ENCODE data around the gene KIF7.
A peak's percentile ranks its signal among the peaks of the same experiment; 100 is the strongest.

Gene KIF7

DNA sequence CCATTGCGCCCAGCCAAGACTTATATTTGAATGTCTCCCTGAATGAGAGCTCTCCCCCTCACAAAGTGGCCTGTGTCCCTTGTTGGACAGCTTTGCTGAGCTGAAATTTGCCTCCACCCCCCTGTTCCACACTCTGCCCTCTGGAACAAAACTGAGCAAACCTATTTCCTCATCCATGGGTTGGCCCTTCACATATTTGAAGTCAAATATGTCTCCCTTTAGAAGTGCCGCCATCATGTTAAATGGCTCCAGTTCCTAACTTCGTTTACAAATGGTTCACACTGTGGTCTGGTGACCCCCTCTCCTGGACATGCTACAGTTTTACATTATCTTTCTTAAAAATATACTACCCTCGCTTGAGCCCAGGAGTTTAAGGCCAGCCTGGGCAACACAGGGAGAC lies 19.3 kb upstream of the KIF7 start:
- no peak overlapping the region for H3K27ac ChIP-seq (ENCODE audit: low read depth, low read length, poor library complexity, severe bottlenecking)
- H3K4me1 ChIP-seq (ENCODE audit: insufficient read depth, low read length, severe bottlenecking) = no peaks in the 10 kb centered on the region
- TF ChIP-seq CTCF (IDR thresholded peaks at IDR 0.05; ENCODE audit: low read length) (no peak), EZH2 (IDR thresholded peaks at IDR 0.05; ENCODE audit: borderline replicate concordance, low read length) (no peak)
- H3F3A ChIP-seq (ENCODE audit: insufficient read depth, low read length) = no peaks in the 10 kb centered on the region
- H3K4me2 ChIP-seq (ENCODE audit: low read length) = no peak overlapping the region
- no peaks in the 10 kb centered on the region for H4K20me1 ChIP-seq (ENCODE audit: insufficient read depth, low read length)
- no peaks in the 10 kb centered on the region for H3K27me3 ChIP-seq (ENCODE audit: insufficient read depth, low read length)
- no peak overlapping the region for H2AFZ ChIP-seq (ENCODE audit: low read length)
- no peaks in the 10 kb centered on the region for H3K9me2 ChIP-seq (ENCODE audit: low read depth, low read length)
- H3K4me3 ChIP-seq (ENCODE audit: low read depth, low read length, poor library complexity, severe bottlenecking) = no peak overlapping the region
- H3K9me3 ChIP-seq (ENCODE audit: low read length) = no peaks in the 10 kb centered on the region
- no peaks in the 10 kb centered on the region for H3K36me3 ChIP-seq (ENCODE audit: insufficient read depth, low read length)
- H3K9ac ChIP-seq (ENCODE audit: low read length) = no peak overlapping the region
- H3K79me2 ChIP-seq (ENCODE audit: insufficient read depth, low read length) = no peaks in the 10 kb centered on the region

DNA sequence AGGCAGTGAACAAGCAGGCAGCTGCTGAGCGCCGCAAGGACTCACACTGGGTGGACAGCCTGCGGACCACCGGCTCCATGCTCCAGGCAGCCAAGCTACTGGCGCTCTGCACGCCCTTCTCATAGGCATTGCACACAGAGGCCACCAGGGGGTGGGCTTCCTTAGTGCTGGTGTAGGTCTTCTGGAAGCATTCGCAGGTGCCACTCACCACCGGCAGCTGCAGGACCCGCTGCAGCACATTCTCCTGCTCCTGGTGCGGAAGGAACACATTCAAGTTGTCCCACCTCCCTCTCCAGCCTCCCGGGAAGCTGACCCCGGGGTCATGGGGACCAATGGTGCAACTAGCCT lies 17.9 kb upstream of the KIF7 start:
- Histone ChIP-seq H3K36me3 (ENCODE audit: insufficient read depth, low read length) (no peaks in the 10 kb centered on the region), H3K9me2 (ENCODE audit: low read depth, low read length) (no peaks in the 10 kb centered on the region), H3K27me3 (ENCODE audit: insufficient read depth, low read length) (no peaks in the 10 kb centered on the region), H3F3A (ENCODE audit: insufficient read depth, low read length) (no peaks in the 10 kb centered on the region), H2AFZ (ENCODE audit: low read length) (no peak overlapping the region), H3K4me3 (ENCODE audit: low read depth, low read length, poor library complexity, severe bottlenecking) (no peak overlapping the region), H3K27ac (ENCODE audit: low read depth, low read length, poor library complexity, severe bottlenecking) (no peak overlapping the region), H4K20me1 (ENCODE audit: insufficient read depth, low read length) (no peaks in the 10 kb centered on the region), H3K9me3 (ENCODE audit: low read length) (no peaks in the 10 kb centered on the region), H3K79me2 (ENCODE audit: insufficient read depth, low read length) (no peaks in the 10 kb centered on the region), H3K4me2 (ENCODE audit: low read length) (no peak overlapping the region), H3K9ac (ENCODE audit: low read length) (no peak overlapping the region), H3K4me1 (ENCODE audit: insufficient read depth, low read length, severe bottlenecking) (no peaks in the 10 kb centered on the region)
- TF ChIP-seq CTCF (IDR thresholded peaks at IDR 0.05; ENCODE audit: low read length) (peak; percentile 66), EZH2 (IDR thresholded peaks at IDR 0.05; ENCODE audit: borderline replicate concordance, low read length) (no peak)

DNA sequence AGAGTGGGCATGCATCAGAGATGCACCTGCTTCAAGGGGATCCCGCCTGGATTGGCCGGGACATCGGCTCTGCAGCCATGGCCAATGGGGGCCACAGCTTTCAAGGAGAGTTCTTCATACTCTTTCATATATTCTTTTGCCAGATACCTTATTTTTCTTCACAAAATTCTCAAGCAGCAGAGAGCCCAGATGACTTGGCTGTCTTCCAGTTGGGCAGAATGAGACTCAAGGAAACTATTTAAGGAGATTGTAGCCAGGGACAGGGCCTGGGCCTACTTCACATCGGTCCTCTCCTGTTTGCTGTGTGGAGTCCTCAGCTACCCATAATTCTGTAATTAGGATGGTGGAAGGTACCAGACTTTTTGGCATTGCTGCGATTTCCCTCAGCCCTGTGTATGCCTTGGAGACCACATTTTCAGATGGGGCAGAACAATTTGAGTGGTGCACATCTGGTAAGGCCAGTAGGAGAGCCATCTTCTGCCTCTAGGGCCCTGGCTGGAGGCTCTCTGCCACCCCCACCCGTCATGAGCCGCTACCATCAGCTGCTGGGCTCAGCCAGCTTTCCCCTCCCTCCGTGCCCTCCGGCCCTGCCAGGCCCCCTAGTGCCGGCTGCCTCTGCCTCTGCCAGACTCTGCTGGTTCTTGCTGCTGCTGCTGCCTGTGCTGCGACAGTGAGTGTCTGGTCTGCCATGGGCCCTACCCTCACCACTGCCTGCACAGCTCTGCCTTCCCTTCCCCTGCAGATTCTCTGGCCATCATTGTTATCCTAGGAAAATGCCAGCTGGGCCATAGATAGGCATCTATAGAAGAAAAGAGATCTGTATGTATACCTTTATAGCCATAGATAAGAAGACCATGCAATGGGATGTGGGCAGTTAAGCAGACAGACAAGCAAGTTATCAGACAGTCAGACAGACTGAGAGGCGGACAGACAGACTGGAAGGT lies 17.2 kb upstream of the KIF7 start:
- Histone ChIP-seq H2AFZ (ENCODE audit: low read length) (no peak overlapping the region), H3K79me2 (ENCODE audit: insufficient read depth, low read length) (no peaks in the 10 kb centered on the region), H3K9me2 (ENCODE audit: low read depth, low read length) (no peaks in the 10 kb centered on the region), H3K4me2 (ENCODE audit: low read length) (no peak overlapping the region), H3K9me3 (ENCODE audit: low read length) (no peaks in the 10 kb centered on the region), H3K27me3 (ENCODE audit: insufficient read depth, low read length) (no peaks in the 10 kb centered on the region), H3K36me3 (ENCODE audit: insufficient read depth, low read length) (no peaks in the 10 kb centered on the region), H3K9ac (ENCODE audit: low read length) (no peak overlapping the region), H3F3A (ENCODE audit: insufficient read depth, low read length) (no peaks in the 10 kb centered on the region), H3K4me1 (ENCODE audit: insufficient read depth, low read length, severe bottlenecking) (no peaks in the 10 kb centered on the region), H3K4me3 (ENCODE audit: low read depth, low read length, poor library complexity, severe bottlenecking) (no peak overlapping the region), H4K20me1 (ENCODE audit: insufficient read depth, low read length) (no peaks in the 10 kb centered on the region), H3K27ac (ENCODE audit: low read depth, low read length, poor library complexity, severe bottlenecking) (no peak overlapping the region)
- TF ChIP-seq EZH2 (IDR thresholded peaks at IDR 0.05; ENCODE audit: borderline replicate concordance, low read length) (no peak), CTCF (IDR thresholded peaks at IDR 0.05; ENCODE audit: low read length) (no peak)

All from OCI-LY1 (cell line).